Esophagus mucosa (tissue), 1 donor: ENCODE results near the gene NRN1L. TPM values are rescaled to one million over a fixed set of nuclear protein-coding genes. Genes with fewer than 3 reads are reported as not detected.
A peak's percentile ranks its signal among the peaks of the same experiment; 100 is the strongest.

Experiments
- ATAC-seq: fragments of 200-7000 bp; cut with Tn5 transposase; one replicate; pipeline ENCODE4 v1.9.1; 2020
- total RNA-seq: library from RNA; stranded (reverse); gene quantifications from one replicate; pipeline ENCODE4 v1.2.4, GENCODE V29; 2023
- donor health status: DM: yes; HTN: yes; CAD: no.

The NRN1L gene
- total RNA-seq, 1 donor from 2014 or later = not detected

- peak; percentile 49 for ATAC-seq
Measured at GRCh38 chr16:67919622-67920221, 35.0 kb downstream of the NRN1L start.

- ATAC-seq = no peak
Measured at GRCh38 chr16:67922221-67922620, 37.5 kb downstream of the NRN1L start.

GRCh38 chr16:67922740-67923139, 38.1 kb downstream of the NRN1L start:
- ATAC-seq = peak; percentile 53

GRCh38 chr16:67923414-67924116, 38.9 kb downstream of the NRN1L start:
- ATAC-seq = no peak

GRCh38 chr16:67924140-67924906, 39.6 kb downstream of the NRN1L start:
- ATAC-seq = no peak

- no peak for ATAC-seq
Measured at GRCh38 chr16:67926181-67926750, 41.6 kb downstream of the NRN1L start.

- no peak for ATAC-seq
Measured at GRCh38 chr16:67927131-67927941, 42.7 kb downstream of the NRN1L start.

- ATAC-seq = no peak
Measured at GRCh38 chr16:67928147-67928546, 43.5 kb downstream of the NRN1L start.

- peak; percentile 59 for ATAC-seq
Measured at GRCh38 chr16:67928561-67929364, 44.1 kb downstream of the NRN1L start.

- no peak for ATAC-seq
Measured at GRCh38 chr16:67930191-67930590, 45.5 kb downstream of the NRN1L start.

- no peak for ATAC-seq
Measured at GRCh38 chr16:67930678-67931211, 46.1 kb downstream of the NRN1L start.

GRCh38 chr16:67931712-67932461, 47.2 kb downstream of the NRN1L start, which contains the start of gene CTRL:
CTRL (minus strand) TSS chr16:67931862; CDS start chr16:67931852, 10 bp downstream.
- ATAC-seq = no peak

- no peak for ATAC-seq
Measured at GRCh38 chr16:67932462-67932840, 47.8 kb downstream of the NRN1L start.

- ATAC-seq = no peak
Measured at GRCh38 chr16:67933805-67934204, 49.1 kb downstream of the NRN1L start.

- ATAC-seq = no peak
Measured at GRCh38 chr16:67934306-67935100, 49.8 kb downstream of the NRN1L start.

GRCh38 chr16:67935101-67935401, 50.4 kb downstream of the NRN1L start:
- ATAC-seq = peak; percentile 3

- peak; percentile 96 for ATAC-seq
Measured at GRCh38 chr16:67935402-67936123, 50.9 kb downstream of the NRN1L start.
